HS-5 (cell line): Measurements from ENCODE around the gene COL4A2.
A peak's percentile ranks its signal among the peaks of the same experiment; 100 is the strongest.
"Not testable (repeated sequence)": the region's sequence is repeated elsewhere in the genome, so short reads cannot be mapped to it uniquely, and the experiment has no call there.

ENCODE experiments used
- DNase-seq: peaks from one replicate; pipeline ENCODE4 v3.0.0-alpha.2; 2012; ENCODE audit warnings: low read depth

COL4A2 gene

DNA sequence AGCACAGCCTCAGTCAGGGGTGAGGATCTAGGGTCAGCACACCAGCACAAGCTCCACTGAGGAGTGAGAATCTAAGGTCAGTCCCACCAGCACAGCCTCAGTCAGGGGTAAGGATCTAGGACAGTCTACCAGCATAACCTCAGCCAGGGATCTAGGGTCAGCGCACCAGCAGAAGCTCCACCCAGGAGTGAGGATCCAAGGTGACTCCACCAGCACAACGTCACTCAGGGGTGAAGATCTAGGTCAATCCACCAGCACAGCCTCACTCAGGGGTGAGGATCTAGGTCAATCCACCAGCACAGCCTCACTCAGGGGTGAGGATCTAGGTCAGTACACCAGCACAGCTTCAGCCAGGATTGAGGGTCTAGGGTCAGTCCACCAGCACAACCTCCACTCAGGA lies 189.9 kb downstream of the COL4A2 start:
- no peak for DNase-seq

DNA sequence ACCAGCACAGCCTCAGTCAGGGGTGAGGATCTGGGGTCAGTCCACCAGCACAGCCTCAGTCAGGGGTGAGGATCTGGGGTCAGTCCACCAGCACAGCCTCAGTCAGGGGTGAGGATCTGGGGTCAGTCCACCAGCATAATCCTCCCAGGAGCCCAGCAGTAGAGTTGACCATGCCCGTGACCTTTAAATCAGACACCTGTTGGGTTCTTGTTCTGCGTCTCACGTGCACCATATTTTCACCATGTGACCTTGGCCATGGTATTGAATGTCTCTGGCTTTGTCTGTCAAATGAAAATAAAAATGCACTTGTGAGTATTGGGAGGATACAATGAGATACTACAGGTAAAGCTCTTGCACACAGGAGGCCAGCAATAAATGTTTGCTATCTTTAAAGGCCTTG lies 190.8 kb downstream of the COL4A2 start:
- not testable (repeated sequence) for DNase-seq

- DNase-seq = no peak
Observed at GRCh38 chr13:110498327-110498726, 191.2 kb downstream of the COL4A2 start.

GRCh38 chr13:110498765-110499164 lies 191.7 kb downstream of the COL4A2 start:
- DNase-seq = no peak

DNA sequence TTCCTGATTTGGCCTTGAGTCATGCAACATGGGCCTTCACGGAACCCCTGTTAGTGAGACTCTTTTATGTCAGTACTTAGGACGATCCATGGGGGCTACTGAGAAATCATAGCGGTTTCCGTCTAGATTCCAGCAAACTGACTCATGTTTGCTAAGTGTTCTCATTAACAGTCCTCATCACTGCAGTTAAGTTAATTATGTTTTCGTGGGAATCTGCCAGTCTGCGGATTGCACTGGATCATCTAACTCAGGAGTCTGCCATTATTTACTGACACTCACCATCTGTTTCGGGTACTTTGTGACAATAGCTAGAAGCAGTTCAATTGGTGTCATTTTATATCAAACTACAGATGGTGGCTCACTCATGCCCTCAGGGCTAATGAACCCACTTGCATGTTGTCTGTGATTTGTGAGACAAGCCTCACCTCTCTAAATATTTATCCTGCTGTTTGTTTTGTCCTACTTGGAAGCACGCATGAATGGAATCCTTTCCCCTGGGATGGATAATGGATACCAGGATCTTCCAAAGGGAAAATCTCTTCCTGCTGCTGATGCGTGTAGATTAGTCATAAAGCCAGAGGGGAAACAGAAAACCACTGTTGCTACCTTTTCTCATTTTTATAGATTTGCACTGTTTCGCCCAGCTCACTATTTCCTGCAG lies 192.7 kb downstream of the COL4A2 start:
- peak; percentile 26 for DNase-seq

GRCh38 chr13:110500341-110500740 lies 193.3 kb downstream of the COL4A2 start:
- no peak for DNase-seq

DNA sequence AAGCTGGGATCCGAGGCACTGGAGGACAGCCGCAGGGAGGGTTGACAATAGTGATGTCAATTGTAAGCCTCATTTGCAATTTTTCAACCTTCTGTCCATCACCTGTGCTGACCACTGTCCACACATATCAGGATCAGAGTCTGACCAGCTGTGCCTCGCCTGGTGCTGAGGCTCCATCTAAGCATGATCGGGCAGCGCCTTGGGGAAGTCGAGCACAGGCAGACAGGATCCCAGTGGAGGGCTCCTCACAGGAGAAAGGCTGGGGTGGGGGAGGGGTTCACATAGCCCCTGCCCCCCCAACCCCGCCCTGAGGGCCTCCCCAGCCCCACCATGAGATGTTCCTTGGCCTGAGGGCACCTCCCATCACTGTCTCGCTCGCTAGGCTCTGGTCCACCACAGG lies 194.1 kb downstream of the COL4A2 start:
- no peak for DNase-seq

DNA sequence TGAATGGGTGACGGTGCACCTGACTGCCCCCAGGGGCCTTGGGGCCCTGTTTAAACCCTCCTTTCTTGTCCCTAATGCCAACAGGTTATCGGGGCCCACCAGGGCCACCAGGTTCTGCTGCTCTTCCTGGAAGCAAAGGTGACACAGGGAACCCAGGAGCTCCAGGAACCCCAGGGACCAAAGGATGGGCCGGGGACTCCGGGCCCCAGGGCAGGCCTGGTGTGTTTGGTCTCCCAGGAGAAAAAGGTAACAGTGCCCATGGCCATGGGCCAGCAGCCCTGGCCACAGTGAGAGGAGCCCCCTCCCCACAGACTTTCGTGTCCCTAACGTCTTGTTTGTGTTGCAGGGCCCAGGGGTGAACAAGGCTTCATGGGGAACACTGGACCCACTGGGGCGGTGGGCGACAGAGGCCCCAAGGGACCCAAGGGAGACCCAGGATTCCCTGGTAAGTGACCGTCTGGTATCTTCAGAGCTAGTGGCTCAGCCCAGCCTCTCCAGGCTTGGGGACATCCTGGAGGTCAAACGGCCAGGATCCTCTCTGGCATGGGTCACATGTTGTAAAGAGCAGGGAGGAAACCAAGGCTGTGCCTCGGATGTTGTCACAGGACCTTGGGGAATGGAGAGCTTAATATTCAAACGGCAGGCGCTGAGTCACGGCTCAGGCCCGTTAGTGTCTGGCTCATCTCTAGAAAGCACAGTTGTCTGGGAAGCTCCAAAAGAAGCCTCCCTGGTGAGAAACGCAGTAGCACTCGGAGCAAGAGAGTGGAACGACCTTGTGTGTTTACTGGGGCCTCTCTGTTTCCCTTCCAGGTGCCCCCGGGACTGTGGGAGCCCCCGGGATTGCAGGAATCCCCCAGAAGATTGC lies 196.2 kb downstream of the COL4A2 start:
- DNase-seq = peak; percentile 5

DNA sequence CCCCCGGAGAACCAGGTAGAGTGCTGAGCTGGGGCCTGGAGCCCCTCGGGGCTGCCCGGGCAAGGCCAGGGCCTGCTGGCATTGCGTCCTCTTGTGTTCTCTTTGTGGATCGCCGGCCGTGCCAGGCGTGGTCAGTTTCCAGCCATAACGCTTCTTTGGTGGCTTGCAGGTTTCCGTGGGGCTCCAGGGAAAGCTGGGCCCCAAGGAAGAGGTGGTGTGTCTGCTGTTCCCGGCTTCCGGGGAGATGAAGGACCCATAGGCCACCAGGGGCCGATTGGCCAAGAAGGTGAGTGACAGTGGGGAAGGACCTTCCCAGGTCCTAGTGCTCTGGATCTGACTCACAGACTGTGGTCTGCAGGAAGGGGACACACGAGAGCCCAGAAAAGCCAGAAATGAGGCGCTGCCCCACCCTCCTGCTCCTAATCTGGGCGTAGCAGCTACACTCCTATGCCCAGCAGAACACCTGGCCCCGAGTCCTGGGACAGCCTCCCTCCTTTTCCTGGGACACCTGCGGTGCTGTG lies 197.0 kb downstream of the COL4A2 start:
- DNase-seq = no peak

DNA sequence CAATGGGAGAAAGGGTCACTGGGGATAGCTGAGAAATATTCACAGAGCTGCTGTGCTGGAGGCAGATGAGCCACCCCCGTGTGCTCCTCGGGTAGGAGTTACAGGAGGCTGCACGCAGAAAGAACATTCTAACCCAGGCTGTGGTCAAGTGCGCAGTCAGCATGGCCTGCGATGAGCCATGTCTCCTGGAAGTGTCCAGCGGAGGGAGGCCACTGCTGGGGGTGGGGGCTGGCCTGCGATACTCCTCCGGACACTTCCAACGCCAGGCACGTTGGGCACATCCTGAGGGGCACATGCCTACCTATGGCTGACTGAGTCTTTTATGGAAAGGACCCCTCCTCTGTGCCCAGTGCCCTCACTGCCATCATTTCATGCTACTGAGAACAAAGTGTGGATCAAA lies 198.5 kb downstream of the COL4A2 start:
- no peak for DNase-seq

- DNase-seq = no peak
Observed at GRCh38 chr13:110506396-110506795, 199.3 kb downstream of the COL4A2 start.

GRCh38 chr13:110506859-110507566 lies 199.9 kb downstream of the COL4A2 start:
- no peak for DNase-seq

DNA sequence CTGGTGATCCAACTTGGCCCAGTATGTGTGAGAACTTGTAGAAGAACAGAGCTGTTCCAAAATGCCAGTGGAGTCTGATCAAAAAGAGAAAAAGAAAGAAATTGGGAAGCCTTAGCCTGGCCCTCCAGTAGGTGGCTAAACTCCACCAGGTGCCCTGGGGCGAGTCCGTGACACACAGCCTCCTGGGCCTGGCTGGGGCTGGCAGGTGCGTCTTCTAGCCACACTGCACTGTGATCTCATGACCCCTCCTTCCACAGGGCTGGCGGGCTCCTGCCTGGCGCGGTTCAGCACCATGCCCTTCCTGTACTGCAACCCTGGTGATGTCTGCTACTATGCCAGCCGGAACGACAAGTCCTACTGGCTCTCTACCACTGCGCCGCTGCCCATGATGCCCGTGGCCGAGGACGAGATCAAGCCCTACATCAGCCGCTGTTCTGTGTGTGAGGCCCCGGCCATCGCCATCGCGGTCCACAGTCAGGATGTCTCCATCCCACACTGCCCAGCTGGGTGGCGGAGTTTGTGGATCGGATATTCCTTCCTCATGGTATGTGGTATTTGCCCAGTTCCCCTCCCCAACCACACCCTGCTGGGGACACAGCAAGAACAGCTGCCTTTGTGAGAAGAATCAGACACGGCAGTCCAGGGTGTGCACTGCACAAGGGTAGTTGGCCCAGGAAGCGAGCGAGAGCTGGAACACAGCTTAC lies 200.7 kb downstream of the COL4A2 start:
- DNase-seq = no peak

GRCh38 chr13:110509478-110509926 lies 202.4 kb downstream of the COL4A2 start:
- no peak for DNase-seq

- no peak for DNase-seq
Observed at GRCh38 chr13:110509971-110510786, 203.1 kb downstream of the COL4A2 start.

DNA sequence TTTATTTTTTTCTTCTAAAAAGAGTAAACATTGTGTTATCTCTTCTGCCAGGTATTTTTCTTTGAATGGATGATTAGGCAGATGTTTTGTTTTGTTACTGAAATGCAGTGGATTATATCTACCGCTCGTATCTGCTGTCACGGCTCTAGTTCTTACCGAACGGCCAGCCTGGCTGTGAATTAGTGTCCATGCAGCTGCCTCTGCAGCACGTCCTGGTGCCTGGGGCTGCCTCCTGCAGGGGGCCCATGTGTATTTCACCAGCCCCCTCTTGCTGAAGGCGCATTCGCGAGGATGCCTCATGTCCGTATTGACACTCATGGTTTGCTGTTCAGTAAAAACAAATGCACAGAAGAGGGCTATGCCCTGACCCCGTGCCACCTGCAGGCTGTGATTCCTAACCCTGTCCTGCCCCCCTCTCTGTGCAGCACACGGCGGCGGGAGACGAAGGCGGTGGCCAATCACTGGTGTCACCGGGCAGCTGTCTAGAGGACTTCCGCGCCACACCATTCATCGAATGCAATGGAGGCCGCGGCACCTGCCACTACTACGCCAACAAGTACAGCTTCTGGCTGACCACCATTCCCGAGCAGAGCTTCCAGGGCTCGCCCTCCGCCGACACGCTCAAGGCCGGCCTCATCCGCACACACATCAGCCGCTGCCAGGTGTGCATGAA lies 204.6 kb downstream of the COL4A2 start:
- no peak for DNase-seq

DNA sequence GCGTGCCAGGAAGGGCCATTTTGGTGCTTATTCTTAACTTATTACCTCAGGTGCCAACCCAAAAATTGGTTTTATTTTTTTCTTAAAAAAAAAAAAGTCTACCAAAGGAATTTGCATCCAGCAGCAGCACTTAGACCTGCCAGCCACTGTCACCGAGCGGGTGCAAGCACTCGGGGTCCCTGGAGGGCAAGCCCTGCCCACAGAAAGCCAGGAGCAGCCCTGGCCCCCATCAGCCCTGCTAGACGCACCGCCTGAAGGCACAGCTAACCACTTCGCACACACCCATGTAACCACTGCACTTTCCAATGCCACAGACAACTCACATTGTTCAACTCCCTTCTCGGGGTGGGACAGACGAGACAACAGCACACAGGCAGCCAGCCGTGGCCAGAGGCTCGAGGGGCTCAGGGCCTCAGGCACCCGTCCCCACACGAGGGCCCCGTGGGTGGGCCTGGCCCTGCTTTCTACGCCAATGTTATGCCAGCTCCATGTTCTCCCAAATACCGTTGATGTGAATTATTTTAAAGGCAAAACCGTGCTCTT lies 205.2 kb downstream of the COL4A2 start:
- no peak for DNase-seq

DNA sequence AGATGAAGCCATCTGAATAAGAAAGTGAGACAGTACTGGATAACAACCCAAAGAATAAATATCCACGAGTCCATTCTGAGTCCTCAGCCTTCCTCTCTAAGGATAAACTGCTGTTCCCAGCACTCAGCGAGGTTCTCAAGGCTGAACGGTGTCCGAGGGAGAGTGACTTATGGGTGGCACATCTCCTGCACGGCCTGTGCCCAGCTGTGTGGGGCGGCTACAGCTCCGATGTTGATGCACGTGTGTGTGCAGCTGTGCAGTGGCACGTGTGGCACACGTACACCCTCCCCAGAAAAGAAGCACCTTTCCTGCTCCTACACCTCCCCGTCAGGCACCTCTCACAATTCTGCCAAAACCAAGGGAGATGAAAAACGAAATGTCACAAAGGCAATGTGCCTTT lies 209.4 kb downstream of the COL4A2 start:
- no peak for DNase-seq

DNA sequence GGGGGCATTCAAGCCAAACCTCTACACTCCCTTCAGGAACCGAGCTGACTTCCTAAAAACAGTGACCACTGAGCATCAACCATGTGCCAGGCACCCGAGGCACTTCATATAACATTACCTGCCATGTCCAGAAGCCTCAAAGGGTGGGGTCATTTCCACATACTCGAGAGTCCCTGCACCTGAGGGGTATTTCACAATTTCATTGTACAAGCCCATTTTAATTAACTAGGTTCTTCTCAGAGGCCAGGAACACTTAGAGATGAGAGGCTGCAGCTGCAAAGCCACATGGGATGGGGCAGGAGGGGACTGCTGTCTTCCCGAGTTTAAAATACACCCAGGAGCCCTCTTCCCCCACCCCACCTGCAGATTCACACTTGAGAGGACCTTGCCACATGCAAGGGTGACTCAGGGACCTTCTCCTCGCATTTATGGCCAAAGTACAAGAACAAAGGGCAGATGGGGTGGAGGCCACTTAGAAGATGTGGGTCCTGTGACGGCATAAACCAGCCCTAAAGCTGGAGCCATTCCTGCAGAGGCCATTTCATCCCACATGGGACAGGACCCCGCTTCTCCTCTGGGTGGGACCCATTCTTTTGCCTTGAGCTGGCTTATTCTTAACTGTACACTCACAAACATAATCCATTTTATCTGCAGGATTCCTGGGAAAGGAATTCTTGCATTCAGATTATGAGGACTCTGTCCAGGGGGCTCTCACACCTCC lies 210.6 kb downstream of the COL4A2 start:
- DNase-seq = no peak

- DNase-seq = no peak
Observed at GRCh38 chr13:110518226-110518525, 211.1 kb downstream of the COL4A2 start.
